Measurements from ENCODE around the gene GPR156.
"Not testable (repeated sequence)": the region's sequence is repeated elsewhere in the genome, so short reads cannot be mapped to it uniquely, and the experiment has no call there.

GPR156 gene

GRCh38 chr3:120284747-120285507 lies at the start of gene GPR156:
TSS of gene GPR156 (minus strand) at chr3:120285222. CDS start at chr3:120244098, 41,124 bp downstream.
- no peak for DNase-seq

- no peak for DNase-seq
Observed at GRCh38 chr3:120332646-120333045, 47.6 kb upstream of the GPR156 start.

GRCh38 chr3:120331076-120331475 lies 46.1 kb upstream of the GPR156 start:
- DNase-seq, result no peak

GRCh38 chr3:120326784-120327183 lies 41.8 kb upstream of the GPR156 start:
- DNase-seq, result no peak

GRCh38 chr3:120324190-120324589 lies 39.2 kb upstream of the GPR156 start:
- DNase-seq, result no peak

GRCh38 chr3:120323761-120324160 lies 38.7 kb upstream of the GPR156 start:
- DNase-seq, result not testable (repeated sequence)

- no peak for DNase-seq
Observed at GRCh38 chr3:120311863-120312794, 27.1 kb upstream of the GPR156 start.

GRCh38 chr3:120306519-120307455 lies 21.8 kb upstream of the GPR156 start:
- no peak for DNase-seq

GRCh38 chr3:120304616-120305015 lies 19.6 kb upstream of the GPR156 start:
- DNase-seq, result no peak

- DNase-seq, result no peak
Observed at GRCh38 chr3:120302361-120302760, 17.3 kb upstream of the GPR156 start.

GRCh38 chr3:120300971-120301370 lies 15.9 kb upstream of the GPR156 start:
- no peak for DNase-seq

- no peak for DNase-seq
Observed at GRCh38 chr3:120299403-120299802, 14.4 kb upstream of the GPR156 start.

GRCh38 chr3:120298996-120299395 lies 14.0 kb upstream of the GPR156 start:
- DNase-seq, result no peak

GRCh38 chr3:120291552-120291951 lies 6.5 kb upstream of the GPR156 start:
- DNase-seq, result not testable (repeated sequence)

- no peak for DNase-seq
Observed at GRCh38 chr3:120289636-120290035, 4.6 kb upstream of the GPR156 start.

- no peak for DNase-seq
Observed at GRCh38 chr3:120286465-120286864, 1.4 kb upstream of the GPR156 start.

GRCh38 chr3:120285508-120285841 lies 453 bp upstream of the GPR156 start:
- no peak for DNase-seq

- DNase-seq, result no peak
Observed at GRCh38 chr3:120281261-120281660, 3.8 kb downstream of the GPR156 start.

- no peak for DNase-seq
Observed at GRCh38 chr3:120280566-120280965, 4.5 kb downstream of the GPR156 start.

GRCh38 chr3:120280026-120280425 lies 5.0 kb downstream of the GPR156 start:
- DNase-seq, result no peak

GRCh38 chr3:120276767-120277166 lies 8.3 kb downstream of the GPR156 start:
- DNase-seq, result no peak

GRCh38 chr3:120275618-120276017 lies 9.4 kb downstream of the GPR156 start:
- DNase-seq, result no peak

- no peak for DNase-seq
Observed at GRCh38 chr3:120274739-120275167, 10.3 kb downstream of the GPR156 start.

Data from KG1 (cell line).